Transverse colon (tissue), 4 donors: ENCODE measurements around the gene ZNF488. TPM values are rescaled to one million over a fixed set of nuclear protein-coding genes. Genes with fewer than 3 reads are reported as not detected.

Experiments used
- DNase-seq: peaks from one replicate; pipeline ENCODE4 v3.0.0-alpha.2; 2019
- H3K27ac ChIP-seq, 4 donors: fragments of 200-600 bp; sonication (generic); 2 replicates each; pipeline ENCODE4 v1.5.1; 2016 to 2018; ENCODE audit warnings: inconsistent platforms in 4 of 4
- H3K27me3 ChIP-seq: fragments of 200-600 bp; sonication (generic); 2 replicates; pipeline ENCODE4 v1.5.1; 2017; ENCODE audit warnings: inconsistent platforms
- H3K36me3 ChIP-seq, 4 donors: fragments of 200-600 bp; sonication (generic); 2 replicates each; pipeline ENCODE4 v1.5.1; 2017 to 2019; ENCODE audit warnings: inconsistent platforms in 4 of 4
- H3K4me1 ChIP-seq, 4 donors: fragments of 200-600 bp; sonication (generic); 2 replicates each; pipeline ENCODE4 v1.5.1; 2017 to 2020; ENCODE audit warnings: inconsistent platforms in 4 of 4
- H3K4me3 ChIP-seq, 4 donors: fragments of 200-600 bp; sonication (generic); 1 replicate in 1 of 4; 2 replicates in 3 of 4; pipeline versions ENCODE4 v1.5.1 to v1.6.1; 2017 to 2019; ENCODE audit warnings: inconsistent platforms in 4 of 4
- H3K9me3 ChIP-seq, 2 donors: fragments of 200-600 bp; sonication (generic); 2 replicates each; pipeline ENCODE4 v1.5.1; 2017 to 2019; ENCODE audit warnings: inconsistent platforms in 2 of 2
- EP300 ChIP-seq: sonication (generic); formaldehyde crosslinking; IDR thresholded peaks from one replicate; pipeline ENCODE4 v1.6.1; 2017; ENCODE audit warnings: antibody characterized with exemption, low read depth
- POLR2A ChIP-seq: fragments of 450-650 bp; IDR thresholded peaks from one replicate; pipeline ENCODE4 v1.6.1; 2016; ENCODE audit warnings: antibody characterized with exemption, mild to moderate bottlenecking, moderate library complexity
- POLR2AphosphoS5 ChIP-seq, 3 donors: sonication (generic); formaldehyde crosslinking; IDR thresholded peaks; one replicate each; pipeline ENCODE4 v1.6.1; 2016; ENCODE audit warnings: antibody characterized with exemption in 3 of 3
- WGBS, 2 donors: methylation state at CpG; one replicate each; pipeline ENCODE4 v1.1.5; 2018; ENCODE audit warnings: low coverage in 1 of 2; 5-methylcytosine and 5-hydroxymethylcytosine counted together
- in situ Hi-C, 4 donors: fragments of 200-750 bp; cut with MboI; loops; one replicate each; pipeline versions ENCODE4 v1.15.0 to v1.15.1; 2017; ENCODE audit warnings: low sequenced_read_pairs in 3 of 4, low pct_ligation_motif_present in 1 of 4, low pct_unique_long_range_greater_than_20kb in 1 of 4
- intact Hi-C: fragments of 100-400 bp; cut with DNase I; formaldehyde crosslinking; loops from one replicate; pipeline ENCODE4 v1.15.1; 2023; ENCODE audit warnings: low total_unique reads
- total RNA-seq, 4 donors: library from RNA; depleted of rRNA; stranded (reverse); fragments of >200 nt; gene quantifications; one replicate each; pipeline ENCODE4 v1.1.0, GENCODE V29; 2016
- TF ChIP-seq, protein P1 (sequence below), 5 experiments: fragments of 200-600 bp in 3 of 5; fragments of 450-650 bp in 2 of 5; sonication (generic) in 3 of 5; IDR thresholded peaks; 1 replicate in 2 of 5; 2 replicates in 3 of 5; pipeline ENCODE4 v1.5.1; 2016 to 2017; ENCODE audit warnings: antibody characterized with exemption in 5 of 5, inconsistent platforms in 3 of 5, mild to moderate bottlenecking in 2 of 5, moderate library complexity in 1 of 5

Gene ZNF488
- total RNA-seq, 4 donors from 2014 or later = 0.41 to 0.80 TPM; not detected in 2

- Histone ChIP-seq H3K27me3 (no peaks in the 10 kb centered on the region), H3K4me3 (no peak overlapping the region), H3K4me1 (no peaks in the 10 kb centered on the region), H3K27ac (no peak overlapping the region), H3K36me3 (no peaks in the 10 kb centered on the region), H3K9me3 (no peaks in the 10 kb centered on the region)
- 90% methylated on average over 2 of the region's 2 CpGs; no CpG with 5 or more reads in 1 of the 2 donors for whole genome bisulfite sequencing, 2 donors
- DNase-seq = no peak
- TF ChIP-seq, protein P1, sequence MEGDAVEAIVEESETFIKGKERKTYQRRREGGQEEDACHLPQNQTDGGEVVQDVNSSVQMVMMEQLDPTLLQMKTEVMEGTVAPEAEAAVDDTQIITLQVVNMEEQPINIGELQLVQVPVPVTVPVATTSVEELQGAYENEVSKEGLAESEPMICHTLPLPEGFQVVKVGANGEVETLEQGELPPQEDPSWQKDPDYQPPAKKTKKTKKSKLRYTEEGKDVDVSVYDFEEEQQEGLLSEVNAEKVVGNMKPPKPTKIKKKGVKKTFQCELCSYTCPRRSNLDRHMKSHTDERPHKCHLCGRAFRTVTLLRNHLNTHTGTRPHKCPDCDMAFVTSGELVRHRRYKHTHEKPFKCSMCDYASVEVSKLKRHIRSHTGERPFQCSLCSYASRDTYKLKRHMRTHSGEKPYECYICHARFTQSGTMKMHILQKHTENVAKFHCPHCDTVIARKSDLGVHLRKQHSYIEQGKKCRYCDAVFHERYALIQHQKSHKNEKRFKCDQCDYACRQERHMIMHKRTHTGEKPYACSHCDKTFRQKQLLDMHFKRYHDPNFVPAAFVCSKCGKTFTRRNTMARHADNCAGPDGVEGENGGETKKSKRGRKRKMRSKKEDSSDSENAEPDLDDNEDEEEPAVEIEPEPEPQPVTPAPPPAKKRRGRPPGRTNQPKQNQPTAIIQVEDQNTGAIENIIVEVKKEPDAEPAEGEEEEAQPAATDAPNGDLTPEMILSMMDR (IDR thresholded peaks at IDR 0.05) = no peak
- TF ChIP-seq POLR2AphosphoS5 (IDR thresholded peaks at IDR 0.05) = no peak
- no peak for TF ChIP-seq POLR2A
- no peak for TF ChIP-seq EP300
- intact Hi-C loops = no loop called here
- in situ Hi-C loops = no loop called here
These were observed 25.0 kb downstream of the ZNF488 start for GRCh38 chr10:47359101-47359500.

GRCh38 chr10:47358457-47358856 lies 25.6 kb downstream of the ZNF488 start:
- no peak for DNase-seq
- WGBS, 2 donors = 78% methylated on average over 3 of the region's 3 CpGs; no CpG with 5 or more reads in 1 of the 2 donors
- no peaks in the 10 kb centered on the region for H3K9me3 ChIP-seq
- H3K4me1 ChIP-seq = no peaks in the 10 kb centered on the region
- in situ Hi-C loops (no loop called here), intact Hi-C loops (no loop called here)
- no peak overlapping the region for H3K27ac ChIP-seq
- no peak for TF ChIP-seq POLR2A
- TF ChIP-seq, protein P1 (IDR thresholded peaks at IDR 0.05) = no peak
- TF ChIP-seq EP300 = no peak
- no peak for TF ChIP-seq POLR2AphosphoS5 (IDR thresholded peaks at IDR 0.05)
- no peaks in the 10 kb centered on the region for H3K27me3 ChIP-seq
- no peak overlapping the region for H3K4me3 ChIP-seq
- no peaks in the 10 kb centered on the region for H3K36me3 ChIP-seq

DNA sequence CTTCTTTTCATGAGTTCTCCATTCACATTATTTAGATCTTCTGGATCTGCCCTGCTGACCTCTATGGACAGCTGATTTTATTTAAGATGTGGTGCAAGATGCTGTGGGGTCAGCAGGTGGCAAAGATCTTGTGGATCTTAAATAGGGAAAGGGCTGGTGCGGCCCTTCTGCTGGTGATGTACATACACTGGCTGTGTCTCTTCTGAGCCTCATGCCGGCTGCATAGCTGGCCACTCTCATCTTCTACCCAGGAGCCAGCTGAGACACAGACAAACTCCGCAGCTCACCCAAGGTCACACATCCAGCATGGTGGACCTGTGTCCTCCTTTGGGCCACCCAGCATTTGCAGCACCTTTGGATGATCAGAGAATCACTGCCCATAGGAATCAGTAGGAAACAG lies 26.2 kb downstream of the ZNF488 start:
- H3K27me3 ChIP-seq = no peaks in the 10 kb centered on the region
- intact Hi-C loops (no loop called here), in situ Hi-C loops (no loop called here)
- TF ChIP-seq POLR2AphosphoS5 (IDR thresholded peaks at IDR 0.05) = no peak
- TF ChIP-seq POLR2A = no peak
- TF ChIP-seq, protein P1 (IDR thresholded peaks at IDR 0.05) = no peak
- TF ChIP-seq EP300 = no peak
- H3K9me3 ChIP-seq = no peaks in the 10 kb centered on the region
- DNase-seq = no peak
- 92% methylated on average over 3 of the region's 3 CpGs; no CpG with 5 or more reads in 1 of the 2 donors for WGBS, 2 donors
- H3K27ac ChIP-seq = no peak overlapping the region
- no peaks in the 10 kb centered on the region for H3K36me3 ChIP-seq
- no peaks in the 10 kb centered on the region for H3K4me1 ChIP-seq
- no peak overlapping the region for H3K4me3 ChIP-seq

DNA sequence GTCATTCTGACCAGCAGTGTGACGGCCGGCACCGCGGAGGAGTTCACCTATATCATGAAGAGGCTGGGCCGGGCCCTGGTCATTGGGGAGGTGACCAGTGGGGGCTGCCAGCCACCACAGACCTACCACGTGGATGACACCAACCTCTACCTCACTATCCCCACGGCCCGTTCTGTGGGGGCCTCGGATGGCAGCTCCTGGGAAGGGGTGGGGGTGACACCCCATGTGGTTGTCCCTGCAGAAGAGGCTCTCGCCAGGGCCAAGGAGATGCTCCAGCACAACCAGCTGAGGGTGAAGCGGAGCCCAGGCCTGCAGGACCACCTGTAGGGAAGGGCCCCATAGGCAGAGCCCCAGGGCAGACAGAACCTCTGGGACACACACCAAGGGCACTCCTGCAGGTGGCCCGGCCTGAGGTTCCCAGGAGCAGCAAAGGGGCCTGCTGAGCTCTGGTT lies 26.9 kb downstream of the ZNF488 start:
- no peak overlapping the region for H3K27ac ChIP-seq
- no peaks in the 10 kb centered on the region for H3K9me3 ChIP-seq
- no peaks in the 10 kb centered on the region for H3K27me3 ChIP-seq
- H3K4me3 ChIP-seq = no peak overlapping the region
- no peaks in the 10 kb centered on the region for H3K36me3 ChIP-seq
- no peak for TF ChIP-seq EP300
- 94% methylated on average over 9 of the region's 12 CpGs; no CpG with 5 or more reads in 1 of the 2 donors for WGBS, 2 donors
- DNase-seq = no peak
- H3K4me1 ChIP-seq = no peaks in the 10 kb centered on the region
- in situ Hi-C loops (no loop called here), intact Hi-C loops (no loop called here)

DNA sequence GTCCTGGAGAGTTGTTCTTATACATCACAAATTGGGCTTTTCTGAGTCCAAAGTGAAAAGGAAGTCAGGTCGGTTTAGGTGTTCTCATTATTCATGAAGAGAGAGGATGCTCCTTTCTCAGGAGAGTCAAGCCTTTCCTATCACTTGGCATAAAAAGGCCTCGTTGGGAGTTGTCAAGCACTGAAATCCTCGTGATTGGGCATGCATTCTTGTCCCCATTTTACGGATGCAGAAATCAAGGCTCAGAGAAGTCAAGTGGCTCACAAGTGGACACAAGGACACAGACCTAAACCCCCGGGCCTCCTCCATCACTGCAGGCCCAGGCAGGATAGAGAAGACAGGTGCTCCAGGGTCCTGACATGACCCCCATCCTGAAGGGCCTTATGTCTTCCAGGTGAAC lies 27.4 kb downstream of the ZNF488 start:
- H3K27ac ChIP-seq = no peak overlapping the region
- 76% methylated on average over 5 of the region's 5 CpGs; no CpG with 5 or more reads in 1 of the 2 donors for WGBS, 2 donors
- H3K27me3 ChIP-seq = no peaks in the 10 kb centered on the region
- no peaks in the 10 kb centered on the region for H3K36me3 ChIP-seq
- in situ Hi-C loops (no loop called here), intact Hi-C loops (no loop called here)
- H3K4me1 ChIP-seq = no peaks in the 10 kb centered on the region
- no peaks in the 10 kb centered on the region for H3K9me3 ChIP-seq
- TF ChIP-seq POLR2A (no peak), EP300 (no peak), POLR2AphosphoS5 (IDR thresholded peaks at IDR 0.05) (no peak)
- TF ChIP-seq, protein P1 (IDR thresholded peaks at IDR 0.05) = no peak
- DNase-seq = no peak
- no peak overlapping the region for H3K4me3 ChIP-seq
